HepG2 (cell line): ENCODE measurements around the gene MXRA7. TPM values are rescaled to one million over a fixed set of nuclear protein-coding genes. Genes with fewer than 3 reads are reported as not detected.

ENCODE experiments used
- BORCS8-MEF2B ChIP-seq: sonication (generic); formaldehyde crosslinking; IDR thresholded peaks from 2 replicates; pipeline ENCODE4 v1.8.0; 2022; ENCODE audit warnings: mild to moderate bottlenecking, missing genetic modification reagents
- CHD4 ChIP-seq: fragments of 200-600 bp; sonication (generic); IDR thresholded peaks from 2 replicates; pipeline ENCODE4 v1.7.0; 2017; ENCODE audit warnings: mild to moderate bottlenecking, low read length, borderline replicate concordance
- FIP1L1 ChIP-seq: fragments of 200-400 bp; formaldehyde crosslinking; IDR thresholded peaks from 2 replicates; pipeline ENCODE4 v1.6.1; 2018; ENCODE audit warnings: low read depth, mild to moderate bottlenecking, low read length, moderate library complexity, borderline replicate concordance; ENCODE audit not compliant: insufficient read depth
- FOSL2 ChIP-seq: sonication (generic); formaldehyde crosslinking; IDR thresholded peaks from 2 replicates; pipeline ENCODE4 v1.4.0; 2020; ENCODE audit warnings: missing genetic modification reagents
- GLI4 ChIP-seq: sonication (generic); formaldehyde crosslinking; IDR thresholded peaks from 2 replicates; pipeline ENCODE4 v1.5.1; 2020; ENCODE audit warnings: missing genetic modification reagents, mild to moderate bottlenecking, moderate library complexity, borderline replicate concordance
- KDM5A ChIP-seq: fragments of 200-600 bp; sonication (generic); IDR thresholded peaks from 2 replicates; pipeline ENCODE4 v1.7.0; 2018; ENCODE audit warnings: antibody characterized with exemption, mild to moderate bottlenecking, low read length, borderline replicate concordance
- RFX1 ChIP-seq: fragments of 450-650 bp; IDR thresholded peaks from 2 replicates; pipeline ENCODE4 v1.6.1; 2017
- SP2 ChIP-seq: sonication (generic); formaldehyde crosslinking; IDR thresholded peaks from 2 replicates; pipeline ENCODE4 v1.5.1; 2020; ENCODE audit warnings: mild to moderate bottlenecking, missing genetic modification reagents
- SUZ12 ChIP-seq: fragments of 150-350 bp; IDR thresholded peaks from 2 replicates; pipeline ENCODE4 v1.6.1; 2014; ENCODE audit warnings: low read depth, low read length
- ZNF101 ChIP-seq: sonication (generic); formaldehyde crosslinking; IDR thresholded peaks from 2 replicates; pipeline ENCODE4 v1.4.0; 2020; ENCODE audit warnings: mild to moderate bottlenecking, low read depth, missing genetic modification reagents, borderline replicate concordance
- ZNF543 ChIP-seq: sonication (generic); formaldehyde crosslinking; IDR thresholded peaks from 2 replicates; pipeline ENCODE4 v1.4.0; 2020; ENCODE audit warnings: mild to moderate bottlenecking, missing genetic modification reagents
- ZNF629 ChIP-seq: sonication (generic); formaldehyde crosslinking; conservative IDR thresholded peaks from 2 replicates; pipeline ENCODE4 v1.5.0; 2020; ENCODE audit warnings: missing genetic modification reagents
- ZNF790 ChIP-seq: sonication (generic); formaldehyde crosslinking; IDR thresholded peaks from 2 replicates; pipeline ENCODE4 v1.8.0; 2022; ENCODE audit warnings: missing genetic modification reagents, mild to moderate bottlenecking, borderline replicate concordance
- ZSCAN12 ChIP-seq: sonication (generic); formaldehyde crosslinking; IDR thresholded peaks from 2 replicates; pipeline ENCODE4 v1.9.0; 2021; ENCODE audit warnings: mild to moderate bottlenecking, missing genetic modification reagents
- polyA plus RNA-seq, 8 experiments: library from polyadenylated mRNA; depleted of rRNA in 3 of 8; stranded (reverse) in 7 of 8; unstranded in 1 of 8; fragments of >200 nt; fragmentation: Illumina TruSeq in 4 of 8; extraction: Trizol in 4 of 8; gene quantifications; 2 replicates each; pipeline versions ENCODE4 v1.2.1 to v1.2.3, GENCODE V29; 2011 to 2016; ENCODE audit warnings: low read depth in 4 of 8, missing spikeins in 1 of 8, mixed read lengths in 1 of 8; ENCODE audit not compliant: insufficient read depth in 1 of 8
- total RNA-seq, 5 experiments: library from RNA; depleted of rRNA; stranded (reverse); fragments of >200 nt; fragmentation: Illumina TruSeq; extraction: Trizol; gene quantifications; 2 replicates each; pipeline ENCODE4 v1.2.3, GENCODE V29; 2016; ENCODE audit warnings: low read depth in 1 of 5
- TF ChIP-seq, protein P1 (sequence below): sonication (generic); formaldehyde crosslinking; IDR thresholded peaks from 2 replicates; pipeline ENCODE4 v1.8.1; 2023; ENCODE audit warnings: mild to moderate bottlenecking, missing genetic modification reagents, borderline replicate concordance
- TF ChIP-seq, protein P2 (sequence below): IDR thresholded peaks from 2 replicates; pipeline ENCODE4 v1.6.1; 2016; ENCODE audit warnings: low read depth, missing genetic modification reagents, missing compliant biosample characterization
- TF ChIP-seq, protein P3 (sequence below): sonication (generic); formaldehyde crosslinking; IDR thresholded peaks from 2 replicates; pipeline ENCODE4 v1.4.0; 2020; ENCODE audit warnings: mild to moderate bottlenecking, missing genetic modification reagents
- TF ChIP-seq, protein P4 (sequence below): sonication (generic); formaldehyde crosslinking; IDR thresholded peaks from 2 replicates; pipeline ENCODE4 v1.5.0; 2020; ENCODE audit warnings: missing genetic modification reagents, mild to moderate bottlenecking, borderline replicate concordance
- TF ChIP-seq, protein P5 (sequence below): sonication (generic); formaldehyde crosslinking; IDR thresholded peaks from 2 replicates; pipeline ENCODE4 v1.5.1; 2020; ENCODE audit warnings: mild to moderate bottlenecking, missing genetic modification reagents

MXRA7 gene
- total and polyA plus RNA-seq, 2 of the 13 experiments (the other 11 are each of a cell fraction or from before 2014, with no cell fraction given), result 44.8 to 112 TPM

DNA sequence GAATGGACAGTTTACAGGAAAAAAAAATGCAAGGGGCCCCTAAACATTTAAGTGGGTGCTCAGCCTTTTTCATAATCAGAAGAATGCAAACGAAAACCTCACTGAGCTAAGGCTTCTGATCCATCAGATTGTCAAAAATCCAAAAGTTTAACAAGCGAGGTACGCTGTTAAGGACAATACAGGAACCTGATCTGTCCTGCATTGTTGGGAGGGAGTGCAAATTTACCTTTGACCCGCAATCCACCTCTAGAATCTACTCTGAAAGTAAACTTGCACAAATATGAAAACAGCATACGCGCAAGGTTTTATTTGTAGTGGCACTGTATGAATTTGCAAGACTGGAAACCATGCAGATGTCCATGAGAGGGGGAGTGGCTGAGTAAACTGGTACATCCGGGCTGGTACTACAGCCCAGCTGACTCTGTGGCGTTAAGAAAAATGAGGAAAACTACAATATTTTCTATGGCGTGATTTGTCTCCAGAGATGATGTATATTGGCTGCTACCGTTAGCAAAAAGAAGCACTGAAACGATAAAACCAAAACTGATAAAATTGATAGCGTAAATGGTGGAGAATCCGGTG lies 38.4 kb downstream of the MXRA7 start (continued):
- TF ChIP-seq ZSCAN12 (0 out of 2 replicates have a peak, but pooled peaks have one; percentile 12), ZNF629 (no peak), ZNF543 (no peak), FOSL2 (CRISPR knock-in tag) (no peak), KDM5A (no peak), ZNF790 (CRISPR knock-in tag) (no peak), SUZ12 (no peak), FIP1L1 (no peak), RFX1 (no peak), ZNF101 (CRISPR knock-in tag) (no peak), BORCS8-MEF2B (CRISPR knock-in tag) (no peak), SP2 (CRISPR knock-in tag) (no peak), CHD4 (no peak), GLI4 (CRISPR knock-in tag) (no peak)
- TF ChIP-seq, protein P1, sequence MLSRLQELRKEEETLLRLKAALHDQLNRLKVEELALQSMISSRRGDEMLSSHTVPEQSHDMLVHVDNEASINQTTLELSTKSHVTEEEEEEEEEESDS (CRISPR knock-in tag), result no peak
- TF ChIP-seq, protein P2, sequence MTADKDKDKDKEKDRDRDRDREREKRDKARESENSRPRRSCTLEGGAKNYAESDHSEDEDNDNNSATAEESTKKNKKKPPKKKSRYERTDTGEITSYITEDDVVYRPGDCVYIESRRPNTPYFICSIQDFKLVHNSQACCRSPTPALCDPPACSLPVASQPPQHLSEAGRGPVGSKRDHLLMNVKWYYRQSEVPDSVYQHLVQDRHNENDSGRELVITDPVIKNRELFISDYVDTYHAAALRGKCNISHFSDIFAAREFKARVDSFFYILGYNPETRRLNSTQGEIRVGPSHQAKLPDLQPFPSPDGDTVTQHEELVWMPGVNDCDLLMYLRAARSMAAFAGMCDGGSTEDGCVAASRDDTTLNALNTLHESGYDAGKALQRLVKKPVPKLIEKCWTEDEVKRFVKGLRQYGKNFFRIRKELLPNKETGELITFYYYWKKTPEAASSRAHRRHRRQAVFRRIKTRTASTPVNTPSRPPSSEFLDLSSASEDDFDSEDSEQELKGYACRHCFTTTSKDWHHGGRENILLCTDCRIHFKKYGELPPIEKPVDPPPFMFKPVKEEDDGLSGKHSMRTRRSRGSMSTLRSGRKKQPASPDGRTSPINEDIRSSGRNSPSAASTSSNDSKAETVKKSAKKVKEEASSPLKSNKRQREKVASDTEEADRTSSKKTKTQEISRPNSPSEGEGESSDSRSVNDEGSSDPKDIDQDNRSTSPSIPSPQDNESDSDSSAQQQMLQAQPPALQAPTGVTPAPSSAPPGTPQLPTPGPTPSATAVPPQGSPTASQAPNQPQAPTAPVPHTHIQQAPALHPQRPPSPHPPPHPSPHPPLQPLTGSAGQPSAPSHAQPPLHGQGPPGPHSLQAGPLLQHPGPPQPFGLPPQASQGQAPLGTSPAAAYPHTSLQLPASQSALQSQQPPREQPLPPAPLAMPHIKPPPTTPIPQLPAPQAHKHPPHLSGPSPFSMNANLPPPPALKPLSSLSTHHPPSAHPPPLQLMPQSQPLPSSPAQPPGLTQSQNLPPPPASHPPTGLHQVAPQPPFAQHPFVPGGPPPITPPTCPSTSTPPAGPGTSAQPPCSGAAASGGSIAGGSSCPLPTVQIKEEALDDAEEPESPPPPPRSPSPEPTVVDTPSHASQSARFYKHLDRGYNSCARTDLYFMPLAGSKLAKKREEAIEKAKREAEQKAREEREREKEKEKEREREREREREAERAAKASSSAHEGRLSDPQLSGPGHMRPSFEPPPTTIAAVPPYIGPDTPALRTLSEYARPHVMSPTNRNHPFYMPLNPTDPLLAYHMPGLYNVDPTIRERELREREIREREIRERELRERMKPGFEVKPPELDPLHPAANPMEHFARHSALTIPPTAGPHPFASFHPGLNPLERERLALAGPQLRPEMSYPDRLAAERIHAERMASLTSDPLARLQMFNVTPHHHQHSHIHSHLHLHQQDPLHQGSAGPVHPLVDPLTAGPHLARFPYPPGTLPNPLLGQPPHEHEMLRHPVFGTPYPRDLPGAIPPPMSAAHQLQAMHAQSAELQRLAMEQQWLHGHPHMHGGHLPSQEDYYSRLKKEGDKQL (CRISPR knock-in tag), result 0 out of 2 replicates have a peak, but pooled peaks have one; percentile 60
- TF ChIP-seq, protein P3, sequence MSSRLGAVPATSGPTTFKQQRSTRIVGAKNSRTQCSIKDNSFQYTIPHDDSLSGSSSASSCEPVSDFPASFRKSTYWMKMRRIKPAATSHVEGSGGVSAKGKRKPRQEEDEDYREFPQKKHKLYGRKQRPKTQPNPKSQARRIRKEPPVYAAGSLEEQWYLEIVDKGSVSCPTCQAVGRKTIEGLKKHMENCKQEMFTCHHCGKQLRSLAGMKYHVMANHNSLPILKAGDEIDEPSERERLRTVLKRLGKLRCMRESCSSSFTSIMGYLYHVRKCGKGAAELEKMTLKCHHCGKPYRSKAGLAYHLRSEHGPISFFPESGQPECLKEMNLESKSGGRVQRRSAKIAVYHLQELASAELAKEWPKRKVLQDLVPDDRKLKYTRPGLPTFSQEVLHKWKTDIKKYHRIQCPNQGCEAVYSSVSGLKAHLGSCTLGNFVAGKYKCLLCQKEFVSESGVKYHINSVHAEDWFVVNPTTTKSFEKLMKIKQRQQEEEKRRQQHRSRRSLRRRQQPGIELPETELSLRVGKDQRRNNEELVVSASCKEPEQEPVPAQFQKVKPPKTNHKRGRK (CRISPR knock-in tag), result no peak
- TF ChIP-seq, protein P4, sequence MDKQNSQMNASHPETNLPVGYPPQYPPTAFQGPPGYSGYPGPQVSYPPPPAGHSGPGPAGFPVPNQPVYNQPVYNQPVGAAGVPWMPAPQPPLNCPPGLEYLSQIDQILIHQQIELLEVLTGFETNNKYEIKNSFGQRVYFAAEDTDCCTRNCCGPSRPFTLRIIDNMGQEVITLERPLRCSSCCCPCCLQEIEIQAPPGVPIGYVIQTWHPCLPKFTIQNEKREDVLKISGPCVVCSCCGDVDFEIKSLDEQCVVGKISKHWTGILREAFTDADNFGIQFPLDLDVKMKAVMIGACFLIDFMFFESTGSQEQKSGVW (CRISPR knock-in tag), result no peak
- TF ChIP-seq, protein P5, sequence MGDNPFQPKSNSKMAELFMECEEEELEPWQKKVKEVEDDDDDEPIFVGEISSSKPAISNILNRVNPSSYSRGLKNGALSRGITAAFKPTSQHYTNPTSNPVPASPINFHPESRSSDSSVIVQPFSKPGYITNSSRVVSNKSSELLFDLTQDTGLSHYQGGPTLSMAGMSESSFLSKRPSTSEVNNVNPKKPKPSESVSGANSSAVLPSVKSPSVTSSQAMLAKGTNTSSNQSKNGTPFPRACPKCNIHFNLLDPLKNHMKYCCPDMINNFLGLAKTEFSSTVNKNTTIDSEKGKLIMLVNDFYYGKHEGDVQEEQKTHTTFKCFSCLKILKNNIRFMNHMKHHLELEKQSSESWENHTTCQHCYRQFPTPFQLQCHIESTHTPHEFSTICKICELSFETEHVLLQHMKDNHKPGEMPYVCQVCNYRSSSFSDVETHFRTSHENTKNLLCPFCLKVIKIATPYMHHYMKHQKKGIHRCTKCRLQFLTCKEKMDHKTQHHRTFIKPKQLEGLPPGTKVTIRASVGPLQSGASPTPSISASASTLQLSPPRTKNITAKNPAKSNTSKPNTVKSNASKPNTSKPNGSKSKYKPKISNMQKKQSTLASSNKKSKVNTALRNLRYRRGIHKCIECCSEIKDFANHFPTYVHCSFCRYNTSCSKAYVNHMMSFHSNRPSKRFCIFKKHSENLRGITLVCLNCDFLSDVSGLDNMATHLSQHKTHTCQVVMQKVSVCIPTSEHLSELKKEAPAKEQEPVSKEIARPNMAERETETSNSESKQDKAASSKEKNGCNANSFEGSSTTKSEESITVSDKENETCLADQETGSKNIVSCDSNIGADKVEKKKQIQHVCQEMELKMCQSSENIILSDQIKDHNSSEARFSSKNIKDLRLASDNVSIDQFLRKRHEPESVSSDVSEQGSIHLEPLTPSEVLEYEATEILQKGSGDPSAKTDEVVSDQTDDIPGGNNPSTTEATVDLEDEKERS (CRISPR knock-in tag), result no peak
